Mesenteric fat pad (tissue), 1 donor: ENCODE measurements around the gene GAGE12G. TPM values are rescaled to one million over a fixed set of nuclear protein-coding genes. Genes with fewer than 3 reads are reported as not detected.
"Not testable (repeated sequence)": the region's sequence is repeated elsewhere in the genome, so short reads cannot be mapped to it uniquely, and the experiment has no call there.

Experiments used
- DNase-seq: peaks from one replicate; pipeline ENCODE4 v3.0.0-alpha.2; 2020; ENCODE audit warnings: low spot score
- long read RNA-seq: library from polyadenylated mRNA; unstranded; transcript quantifications from one replicate; pipeline ENCODE4 v2.0.0, GENCODE V29; 2020
- total RNA-seq: library from RNA; stranded (reverse); fragmentation: NEBNext Ultra II Directional; extraction: Animal tissue kit (Norgen Biotek cat#: 25700); gene quantifications from one replicate; pipeline ENCODE4 v1.2.1, GENCODE V29; 2021
- donor health status: DM: yes; HTN: yes; CAD: no.

The GAGE12G gene, protein sequence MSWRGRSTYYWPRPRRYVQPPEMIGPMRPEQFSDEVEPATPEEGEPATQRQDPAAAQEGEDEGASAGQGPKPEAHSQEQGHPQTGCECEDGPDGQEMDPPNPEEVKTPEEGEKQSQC
- total RNA-seq = not detected
- long read RNA-seq = 0 reads

DNA sequence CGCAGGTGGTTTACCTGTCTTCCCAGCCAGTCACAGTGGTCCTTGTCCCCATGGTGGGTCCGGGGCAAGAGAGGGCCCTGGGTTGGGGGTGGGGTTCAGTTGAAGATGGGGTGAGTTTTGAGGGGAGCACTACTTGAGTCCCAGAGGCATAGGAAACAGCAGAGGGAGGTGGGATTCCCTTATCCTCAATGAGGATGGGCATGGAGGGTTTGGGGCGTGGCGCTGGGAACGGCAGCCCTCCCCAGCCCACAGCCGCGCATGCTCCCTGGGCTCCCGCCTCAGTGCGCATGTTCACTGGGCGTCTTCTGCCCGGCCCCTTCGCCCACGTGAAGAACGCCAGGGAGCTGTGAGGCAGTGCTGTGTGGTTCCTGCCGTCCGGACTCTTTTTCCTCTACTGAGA lies at the start of gene GAGE12G:
TSS of gene GAGE12G (plus strand) at position 301 of the 400 bp plus-strand sequence. CDS start 1,155 bp downstream, outside the sequence.
- DNase-seq = not testable (repeated sequence)

DNA sequence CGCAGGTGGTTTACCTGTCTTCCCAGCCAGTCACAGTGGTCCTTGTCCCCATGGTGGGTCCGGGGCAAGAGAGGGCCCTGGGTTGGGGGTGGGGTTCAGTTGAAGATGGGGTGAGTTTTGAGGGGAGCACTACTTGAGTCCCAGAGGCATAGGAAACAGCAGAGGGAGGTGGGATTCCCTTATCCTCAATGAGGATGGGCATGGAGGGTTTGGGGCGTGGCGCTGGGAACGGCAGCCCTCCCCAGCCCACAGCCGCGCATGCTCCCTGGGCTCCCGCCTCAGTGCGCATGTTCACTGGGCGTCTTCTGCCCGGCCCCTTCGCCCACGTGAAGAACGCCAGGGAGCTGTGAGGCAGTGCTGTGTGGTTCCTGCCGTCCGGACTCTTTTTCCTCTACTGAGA lies 38.3 kb upstream of the GAGE12G start, which contains the start of gene GAGE12C:
TSS of gene GAGE12C (plus strand) at position 301 of the 400 bp plus-strand sequence. CDS start 1,155 bp downstream, outside the sequence.
- not testable (repeated sequence) for DNase-seq

DNA sequence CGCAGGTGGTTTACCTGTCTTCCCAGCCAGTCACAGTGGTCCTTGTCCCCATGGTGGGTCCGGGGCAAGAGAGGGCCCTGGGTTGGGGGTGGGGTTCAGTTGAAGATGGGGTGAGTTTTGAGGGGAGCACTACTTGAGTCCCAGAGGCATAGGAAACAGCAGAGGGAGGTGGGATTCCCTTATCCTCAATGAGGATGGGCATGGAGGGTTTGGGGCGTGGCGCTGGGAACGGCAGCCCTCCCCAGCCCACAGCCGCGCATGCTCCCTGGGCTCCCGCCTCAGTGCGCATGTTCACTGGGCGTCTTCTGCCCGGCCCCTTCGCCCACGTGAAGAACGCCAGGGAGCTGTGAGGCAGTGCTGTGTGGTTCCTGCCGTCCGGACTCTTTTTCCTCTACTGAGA lies 28.8 kb upstream of the GAGE12G start, which contains the start of gene GAGE12D:
TSS of gene GAGE12D (plus strand) at position 301 of the 400 bp plus-strand sequence. CDS start 1,155 bp downstream, outside the sequence.
- not testable (repeated sequence) for DNase-seq

DNA sequence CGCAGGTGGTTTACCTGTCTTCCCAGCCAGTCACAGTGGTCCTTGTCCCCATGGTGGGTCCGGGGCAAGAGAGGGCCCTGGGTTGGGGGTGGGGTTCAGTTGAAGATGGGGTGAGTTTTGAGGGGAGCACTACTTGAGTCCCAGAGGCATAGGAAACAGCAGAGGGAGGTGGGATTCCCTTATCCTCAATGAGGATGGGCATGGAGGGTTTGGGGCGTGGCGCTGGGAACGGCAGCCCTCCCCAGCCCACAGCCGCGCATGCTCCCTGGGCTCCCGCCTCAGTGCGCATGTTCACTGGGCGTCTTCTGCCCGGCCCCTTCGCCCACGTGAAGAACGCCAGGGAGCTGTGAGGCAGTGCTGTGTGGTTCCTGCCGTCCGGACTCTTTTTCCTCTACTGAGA lies 19.2 kb upstream of the GAGE12G start, which contains the start of gene GAGE12E:
TSS of gene GAGE12E (plus strand) at position 301 of the 400 bp plus-strand sequence. CDS start 1,155 bp downstream, outside the sequence.
- DNase-seq = not testable (repeated sequence)

DNA sequence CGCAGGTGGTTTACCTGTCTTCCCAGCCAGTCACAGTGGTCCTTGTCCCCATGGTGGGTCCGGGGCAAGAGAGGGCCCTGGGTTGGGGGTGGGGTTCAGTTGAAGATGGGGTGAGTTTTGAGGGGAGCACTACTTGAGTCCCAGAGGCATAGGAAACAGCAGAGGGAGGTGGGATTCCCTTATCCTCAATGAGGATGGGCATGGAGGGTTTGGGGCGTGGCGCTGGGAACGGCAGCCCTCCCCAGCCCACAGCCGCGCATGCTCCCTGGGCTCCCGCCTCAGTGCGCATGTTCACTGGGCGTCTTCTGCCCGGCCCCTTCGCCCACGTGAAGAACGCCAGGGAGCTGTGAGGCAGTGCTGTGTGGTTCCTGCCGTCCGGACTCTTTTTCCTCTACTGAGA lies 9.7 kb upstream of the GAGE12G start, which contains the start of gene GAGE12F:
TSS of gene GAGE12F (plus strand) at position 301 of the 400 bp plus-strand sequence. CDS start 1,155 bp downstream, outside the sequence.
- DNase-seq = not testable (repeated sequence)

DNA sequence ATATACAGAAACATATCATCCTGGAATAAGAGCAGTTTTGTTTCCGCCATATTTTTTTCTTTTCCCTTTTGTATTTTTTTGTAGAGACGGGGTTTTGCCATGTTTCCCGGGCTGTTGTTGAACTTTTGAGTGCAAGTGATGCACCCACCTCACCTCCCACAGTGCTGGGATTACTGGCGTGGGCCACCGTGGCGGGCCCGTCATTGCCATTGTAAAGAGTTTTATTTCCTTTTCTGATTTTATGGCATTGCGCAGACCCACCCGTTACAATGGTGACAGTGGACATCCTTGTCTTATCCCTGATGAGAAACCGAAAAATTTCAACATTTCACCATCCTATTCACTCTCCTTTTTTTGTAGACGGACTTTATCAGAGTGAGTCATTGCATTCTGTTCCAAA lies 1.5 kb upstream of the GAGE12G start:
- DNase-seq = peak; percentile 80

DNA sequence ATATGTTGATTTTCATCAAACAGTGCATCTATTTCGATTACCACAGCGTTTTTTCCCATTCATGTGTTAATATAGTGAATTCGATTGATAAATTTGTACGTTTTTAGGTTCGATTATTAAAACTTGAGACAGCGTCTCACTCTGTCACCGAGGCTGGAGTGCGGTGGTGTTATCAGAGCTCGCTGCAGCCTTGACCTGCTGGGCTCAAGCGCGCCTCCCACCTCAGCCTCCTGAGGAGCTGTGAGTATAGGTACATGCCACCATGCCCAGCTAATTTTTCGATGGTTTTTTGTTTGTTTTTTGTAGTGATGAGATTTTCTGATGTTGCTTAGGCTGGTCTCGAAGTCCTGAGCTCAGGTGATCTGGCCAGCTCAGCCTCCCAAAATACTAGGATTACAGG lies 1.0 kb upstream of the GAGE12G start:
- peak; percentile 41 for DNase-seq

DNA sequence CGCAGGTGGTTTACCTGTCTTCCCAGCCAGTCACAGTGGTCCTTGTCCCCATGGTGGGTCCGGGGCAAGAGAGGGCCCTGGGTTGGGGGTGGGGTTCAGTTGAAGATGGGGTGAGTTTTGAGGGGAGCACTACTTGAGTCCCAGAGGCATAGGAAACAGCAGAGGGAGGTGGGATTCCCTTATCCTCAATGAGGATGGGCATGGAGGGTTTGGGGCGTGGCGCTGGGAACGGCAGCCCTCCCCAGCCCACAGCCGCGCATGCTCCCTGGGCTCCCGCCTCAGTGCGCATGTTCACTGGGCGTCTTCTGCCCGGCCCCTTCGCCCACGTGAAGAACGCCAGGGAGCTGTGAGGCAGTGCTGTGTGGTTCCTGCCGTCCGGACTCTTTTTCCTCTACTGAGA lies 9.4 kb downstream of the GAGE12G start, which contains the start of gene GAGE12H:
TSS of gene GAGE12H (plus strand) at position 301 of the 400 bp plus-strand sequence. CDS start 1,155 bp downstream, outside the sequence.
- DNase-seq = not testable (repeated sequence)

DNA sequence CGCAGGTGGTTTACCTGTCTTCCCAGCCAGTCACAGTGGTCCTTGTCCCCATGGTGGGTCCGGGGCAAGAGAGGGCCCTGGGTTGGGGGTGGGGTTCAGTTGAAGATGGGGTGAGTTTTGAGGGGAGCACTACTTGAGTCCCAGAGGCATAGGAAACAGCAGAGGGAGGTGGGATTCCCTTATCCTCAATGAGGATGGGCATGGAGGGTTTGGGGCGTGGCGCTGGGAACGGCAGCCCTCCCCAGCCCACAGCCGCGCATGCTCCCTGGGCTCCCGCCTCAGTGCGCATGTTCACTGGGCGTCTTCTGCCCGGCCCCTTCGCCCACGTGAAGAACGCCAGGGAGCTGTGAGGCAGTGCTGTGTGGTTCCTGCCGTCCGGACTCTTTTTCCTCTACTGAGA lies 19.0 kb downstream of the GAGE12G start, which contains the start of gene GAGE2A:
TSS of gene GAGE2A (plus strand) at position 301 of the 400 bp plus-strand sequence. CDS start 1,155 bp downstream, outside the sequence.
- DNase-seq = not testable (repeated sequence)

DNA sequence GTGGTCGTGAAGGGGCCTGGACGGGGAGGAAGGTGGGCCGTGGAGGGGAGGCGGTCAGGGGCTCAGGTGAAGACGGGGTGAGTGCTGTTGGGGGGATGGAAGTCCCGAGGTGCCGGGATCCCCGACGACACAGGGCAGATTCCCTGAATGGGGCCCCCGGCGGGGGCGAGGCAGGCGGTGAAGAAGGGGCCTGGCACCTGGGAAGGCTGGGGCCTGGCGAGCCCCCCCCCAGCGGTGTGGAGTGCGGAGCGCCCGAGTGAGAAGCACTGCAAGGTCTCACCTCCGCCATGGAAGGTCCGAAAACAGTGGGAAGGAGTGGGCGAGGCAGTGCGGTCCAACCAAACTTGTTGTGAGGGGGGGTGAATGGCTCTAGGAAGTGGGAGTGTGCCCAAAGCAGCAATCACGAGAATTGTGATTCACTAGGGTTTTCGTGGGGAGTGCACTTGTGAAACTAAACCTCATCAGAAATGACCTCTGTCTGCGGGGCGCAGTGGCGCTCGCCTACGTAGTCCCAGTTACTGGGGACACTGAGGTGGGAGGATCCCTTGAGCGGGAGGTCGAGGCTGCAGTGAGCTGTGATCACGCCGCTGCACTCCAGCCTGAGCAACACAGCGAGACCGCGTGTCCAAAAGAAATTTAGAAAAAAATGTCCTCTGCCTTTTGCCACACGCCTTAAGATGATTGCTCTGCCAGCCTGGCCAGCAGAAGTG lies 19.7 kb downstream of the GAGE12G start:
- DNase-seq = peak; percentile 94

DNA sequence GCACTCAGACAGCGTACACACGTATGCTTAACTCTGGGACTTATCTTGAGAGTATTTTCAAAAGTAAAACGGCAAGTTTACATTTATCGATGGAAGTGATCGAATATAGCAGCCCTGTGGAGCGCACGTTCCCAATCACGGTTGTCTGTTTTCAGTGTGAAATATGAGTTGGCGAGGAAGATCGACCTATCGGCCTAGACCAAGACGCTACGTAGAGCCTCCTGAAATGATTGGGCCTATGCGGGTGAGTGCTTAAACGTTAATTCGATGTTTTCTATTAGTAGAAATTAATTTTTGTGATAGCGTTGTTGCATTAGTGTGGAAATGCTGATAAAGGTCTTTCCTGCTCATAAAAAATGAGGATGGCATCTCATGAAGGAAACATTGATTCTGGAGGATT lies 20.3 kb downstream of the GAGE12G start:
- DNase-seq = not testable (repeated sequence)

DNA sequence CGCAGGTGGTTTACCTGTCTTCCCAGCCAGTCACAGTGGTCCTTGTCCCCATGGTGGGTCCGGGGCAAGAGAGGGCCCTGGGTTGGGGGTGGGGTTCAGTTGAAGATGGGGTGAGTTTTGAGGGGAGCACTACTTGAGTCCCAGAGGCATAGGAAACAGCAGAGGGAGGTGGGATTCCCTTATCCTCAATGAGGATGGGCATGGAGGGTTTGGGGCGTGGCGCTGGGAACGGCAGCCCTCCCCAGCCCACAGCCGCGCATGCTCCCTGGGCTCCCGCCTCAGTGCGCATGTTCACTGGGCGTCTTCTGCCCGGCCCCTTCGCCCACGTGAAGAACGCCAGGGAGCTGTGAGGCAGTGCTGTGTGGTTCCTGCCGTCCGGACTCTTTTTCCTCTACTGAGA lies 28.5 kb downstream of the GAGE12G start, which contains the start of gene GAGE1:
TSS of gene GAGE1 (plus strand) at position 301 of the 400 bp plus-strand sequence. CDS start 1,155 bp downstream, outside the sequence.
- not testable (repeated sequence) for DNase-seq

DNA sequence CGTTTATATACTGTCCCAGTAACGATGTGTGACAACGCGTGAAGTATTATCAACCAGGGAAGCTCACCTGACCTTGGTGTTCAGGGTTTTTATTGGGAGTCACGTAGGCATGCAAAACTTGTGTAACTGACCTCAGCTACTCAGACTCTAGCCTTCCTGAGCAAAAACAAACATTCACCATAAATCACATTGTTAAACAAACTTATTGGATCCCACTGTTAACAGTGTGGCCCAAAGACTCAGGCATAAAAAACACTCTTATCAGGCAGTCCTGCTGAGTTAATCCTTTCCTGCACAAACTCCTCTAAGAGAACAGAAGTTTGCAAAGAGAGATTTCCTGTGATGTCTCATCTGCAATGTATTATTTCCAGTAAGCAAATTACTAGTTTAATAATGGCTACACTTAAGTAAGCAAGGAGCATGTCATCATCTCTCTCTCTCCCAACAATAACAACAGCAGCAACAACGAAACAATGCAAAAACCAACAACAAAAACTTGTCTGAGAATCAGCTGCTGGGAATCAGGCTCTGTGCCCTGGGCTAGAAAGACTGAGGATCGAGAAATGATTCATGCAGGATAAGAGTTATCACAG lies 40.6 kb downstream of the GAGE12G start:
- DNase-seq = no peak

DNA sequence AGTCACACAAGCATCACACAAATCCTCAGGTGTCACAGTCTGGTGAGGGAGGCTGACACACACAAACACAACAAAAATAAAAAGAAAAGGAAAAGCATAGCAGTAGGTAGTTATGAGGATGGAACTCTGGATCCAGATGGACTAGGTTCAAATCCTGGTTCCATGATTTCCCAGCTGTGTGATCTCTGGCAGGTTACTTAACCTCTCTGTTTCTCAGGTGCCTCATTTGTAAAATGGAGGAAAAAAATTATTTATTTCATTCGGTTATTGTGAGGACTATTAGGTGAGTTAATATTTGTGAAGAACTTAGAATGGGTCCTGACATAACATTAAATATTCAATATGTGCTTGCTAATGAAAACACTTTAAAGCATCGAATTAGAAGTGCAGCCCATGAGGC lies 48.4 kb downstream of the GAGE12G start:
- no peak for DNase-seq

Other genes starting within 250 kb of the GAGE12G start
- gene GAGE12J, start 248.4 kb upstream of the GAGE12G start, total RNA-seq = not detected
- not detected for gene GAGE13, start 238.8 kb upstream of the GAGE12G start, total RNA-seq
- not detected for gene GAGE12C, start 38.2 kb upstream of the GAGE12G start, total RNA-seq
- gene GAGE12D, start 28.7 kb upstream of the GAGE12G start, total RNA-seq = not detected
- gene GAGE12E, start 19.1 kb upstream of the GAGE12G start, total RNA-seq = not detected
- not detected for gene GAGE12F, start 9.6 kb upstream of the GAGE12G start, total RNA-seq
- gene GAGE12H, start 9.5 kb downstream of the GAGE12G start, total RNA-seq = not detected
- gene GAGE2A, start 19.1 kb downstream of the GAGE12G start, total RNA-seq = not detected
- not detected for gene GAGE1, start 28.6 kb downstream of the GAGE12G start, total RNA-seq
- gene PAGE1, start 125.6 kb downstream of the GAGE12G start, total RNA-seq = not detected